Pancreas (tissue), 10 donors: Measurements from ENCODE around the gene LRRN4CL. TPM values are rescaled to one million over a fixed set of nuclear protein-coding genes. Genes with fewer than 3 reads are reported as not detected.

Experiments used
- ATAC-seq, 4 donors: fragments of 200-7000 bp; cut with Tn5 transposase; one replicate each; pipeline versions ENCODE4 v1.8.0 to v1.9.1; 2020; ENCODE audit warnings: mild to moderate bottlenecking in 4 of 4, moderate library complexity in 4 of 4
- DNase-seq, 6 donors: peaks; one replicate each; pipeline ENCODE4 v3.0.0-alpha.2; 2020
- FAIRE-seq: peaks from 2 replicates; lab custom pipeline; 2012; peaks lifted over from hg19 to GRCh38; lab: Jason Lieb, UNC
- H3K27ac ChIP-seq, 4 donors: fragments of 200-600 bp; sonication (generic); 1 replicate in 3 of 4; 2 replicates in 1 of 4; pipeline versions ENCODE4 v1.5.0 to v1.8.0; 2020
- H3K27me3 ChIP-seq, 4 donors: fragments of 200-600 bp; one replicate each; pipeline ENCODE4 v1.8.0; 2021
- H3K36me3 ChIP-seq, 3 donors: fragments of 200-600 bp; sonication (generic) in 1 of 3; one replicate each; pipeline versions ENCODE4 v1.5.0 to v1.8.0; 2020 to 2021
- H3K4me1 ChIP-seq, 3 donors: fragments of 200-600 bp; one replicate each; pipeline ENCODE4 v1.8.0; 2021
- H3K4me3 ChIP-seq, 4 donors: fragments of 200-600 bp; sonication (generic) in 2 of 4; one replicate each; pipeline versions ENCODE4 v1.5.0 to v1.8.0; 2020 to 2021
- H3K9me3 ChIP-seq, 4 donors: fragments of 200-600 bp; one replicate each; pipeline ENCODE4 v1.8.0; 2021
- CTCF ChIP-seq, 4 donors: fragments of 200-600 bp; sonication (generic) in 3 of 4; IDR thresholded peaks; one replicate each; pipeline versions ENCODE4 v1.5.0 to v1.8.0; 2021; ENCODE audit warnings: antibody characterized with exemption in 4 of 4
- WGBS, 2 donors: extraction: QIAGEN DNeasy Blood & Tissue Kit; methylation state at CpG; one replicate each; pipeline ENCODE4 v1.1.7; 2013; 5-methylcytosine and 5-hydroxymethylcytosine counted together
- intact Hi-C, 3 donors: fragments of 100-400 bp; cut with DNase I; formaldehyde crosslinking; loops; one replicate each; pipeline versions ENCODE4 v1.11.1 to v1.14.2; 2022
- polyA plus RNA-seq, 2 donors: library from polyadenylated mRNA; stranded (reverse); fragments of 200-250 nt; gene quantifications; one replicate each; pipeline ENCODE4 v1.2.3, GENCODE V29; 2013
- total RNA-seq, 6 donors: library from RNA; stranded (reverse); fragmentation: NEBNext Ultra II Directional in 4 of 6; extraction: Animal tissue kit (Norgen Biotek cat#: 25700) in 4 of 6; gene quantifications; one replicate each; pipeline versions ENCODE4 v1.2.1 to v1.2.4, GENCODE V29; 2021 to 2023
- donor health status: healthy with polysubstance abuse.
- donor health status: DM: no; HTN: no; CAD: no; lungs with moderate emphysema.
- donor health status: DM: no; HTN: no; CAD: no.
- donor health status: control.
- donor health status: control.
- donor health status: Bipolar disorder and iron deficiency.
- donor health status: DM: yes; HTN: yes; CAD: no.
- donor health status: DM: no; HTN: no; CAD: no.
- donor health status: DM: no; HTN: no; CAD: no.
- donor health status: DM: yes; HTN: yes; CAD: no.

The LRRN4CL gene
- total and polyA plus RNA-seq, 8 donors = 0.16 to 1.6 (median 0.53) TPM

GRCh38 chr11:62712276-62712812 is 23.0 kb upstream of the LRRN4CL start:
- FAIRE-seq = no peak
- no peak for TF ChIP-seq CTCF (IDR thresholded peaks at IDR 0.05)
- 35 to 44% methylated on average over 6 of the region's 6 CpGs for WGBS, 2 donors
- peak in 1 of 6 donors; percentile 32 for DNase-seq
- Histone ChIP-seq H3K9me3 (no peaks in the 10 kb centered on the region), H3K36me3 (peaks cover 0 to 23% (median 20%) of the 10 kb centered on the region in 3 donors), H3K4me3 (peak overlapping the region in 2 of 4 donors; percentile 5 to 9), H3K27ac (peak overlapping the region; percentile 23 to 96 (median 77)), H3K4me1 (peaks cover 38 to 54% (median 46%) of the 10 kb centered on the region in 3 donors), H3K27me3 (no peaks in the 10 kb centered on the region)
- ATAC-seq = peak; percentile 20 to 40 (median 36)
- intact Hi-C loops = no loop called here

GRCh38 chr11:62710001-62710345 is 20.6 kb upstream of the LRRN4CL start:
- Histone ChIP-seq H3K4me1 (peaks cover 44 to 67% (median 50%) of the 10 kb centered on the region in 3 donors), H3K9me3 (no peaks in the 10 kb centered on the region), H3K36me3 (no peaks in the 10 kb centered on the region), H3K27me3 (no peaks in the 10 kb centered on the region), H3K4me3 (peak overlapping the region; percentile 38 to 52 (median 42)), H3K27ac (peak overlapping the region; percentile 75 to 96 (median 88))
- TF ChIP-seq CTCF (IDR thresholded peaks at IDR 0.05) = no peak
- no peak for ATAC-seq
- DNase-seq = no peak
- WGBS, 2 donors = 73 to 79% methylated on average over 7 of the region's 7 CpGs
- no peak for FAIRE-seq
- intact Hi-C loops = no loop called here

GRCh38 chr11:62709247-62710000 is 20.1 kb upstream of the LRRN4CL start:
- peak overlapping the region; percentile 38 to 52 (median 42) for H3K4me3 ChIP-seq
- no peak for FAIRE-seq
- H3K36me3 ChIP-seq = no peaks in the 10 kb centered on the region
- TF ChIP-seq CTCF (IDR thresholded peaks at IDR 0.05) = no peak
- intact Hi-C loops = no loop called here
- ATAC-seq = peak; percentile 68 to 81 (median 76)
- WGBS, 2 donors = 6 to 7% methylated on average over 46 to 47 of the region's 47 CpGs
- peaks cover 43 to 67% (median 50%) of the 10 kb centered on the region in 3 donors for H3K4me1 ChIP-seq
- DNase-seq = peak; percentile 88 to 98 (median 97)
- H3K27ac ChIP-seq = peak overlapping the region; percentile 75 to 96 (median 88)
- H3K27me3 ChIP-seq = no peaks in the 10 kb centered on the region
- no peaks in the 10 kb centered on the region for H3K9me3 ChIP-seq

- peaks cover 37 to 61% (median 44%) of the 10 kb centered on the region in 3 donors for H3K4me1 ChIP-seq
- H3K27ac ChIP-seq = peak overlapping the region; percentile 75 to 96 (median 88)
- 5 to 7% methylated on average over 7 of the region's 7 CpGs for WGBS, 2 donors
- peak in 2 of 4 donors; percentile 3 to 5 for ATAC-seq
- no peaks in the 10 kb centered on the region for H3K27me3 ChIP-seq
- no peaks in the 10 kb centered on the region for H3K36me3 ChIP-seq
- peak in 5 of 6 donors; percentile 47 to 74 (median 52) for DNase-seq
- no peak for TF ChIP-seq CTCF (IDR thresholded peaks at IDR 0.05)
- H3K9me3 ChIP-seq = no peaks in the 10 kb centered on the region
- no peak for FAIRE-seq
- peak overlapping the region in 3 of 4 donors; percentile 39 to 52 (median 46) for H3K4me3 ChIP-seq
- intact Hi-C loops = no loop called here
Observed at GRCh38 chr11:62708793-62709192, 19.5 kb upstream of the LRRN4CL start.
